ENCODE results near the gene DACT1.

DACT1 gene

DNA sequence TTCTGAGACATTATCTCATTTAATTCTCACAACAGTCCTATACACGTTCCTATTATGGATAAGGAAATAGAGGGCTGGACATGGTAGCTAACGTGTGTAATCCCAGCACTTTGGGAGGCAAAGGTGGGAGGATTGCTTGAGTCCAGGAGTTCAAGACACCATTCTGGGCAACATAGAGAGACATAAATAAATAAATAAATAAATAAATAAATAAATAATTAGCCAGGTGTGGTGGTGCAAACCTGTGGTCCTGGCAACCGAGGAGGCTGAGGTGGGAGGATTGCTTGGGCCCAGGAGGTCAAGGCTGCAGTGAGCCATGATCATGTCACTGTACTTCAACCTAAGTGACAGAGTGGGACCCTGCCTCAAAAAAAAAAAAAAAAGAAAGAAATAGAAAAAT lies 22.6 kb downstream of the DACT1 start:
- FAIRE-seq, result no peak
- no peak for DNase-seq (ENCODE audit: insufficient read length, low spot score)

GRCh38 chr14:58662018-58662417 lies 24.3 kb downstream of the DACT1 start:
- DNase-seq (ENCODE audit: insufficient read length, low spot score), result no peak
- no peak for FAIRE-seq
- TF ChIP-seq POU2F2 (IDR thresholded peaks at IDR 0.05; ENCODE audit: low read depth, low read length) (no peak), PAX5 (IDR thresholded peaks at IDR 0.05; ENCODE audit: insufficient read depth, low read length, severe bottlenecking) (no peak), POLR2AphosphoS5 (IDR thresholded peaks at IDR 0.05; ENCODE audit: low read depth, low read length) (no peak), TAF1 (IDR thresholded peaks at IDR 0.05; ENCODE audit: low read depth, low read length) (no peak), POLR2A (IDR thresholded peaks at IDR 0.05; ENCODE audit: low read depth, low read length) (no peak), SPI1 (IDR thresholded peaks at IDR 0.05; ENCODE audit: low read depth, low read length) (no peak)

More for the DNA sequence above, 22.6 kb downstream of the DACT1 start:
- no peak for TF ChIP-seq PAX5 (IDR thresholded peaks at IDR 0.05; ENCODE audit: insufficient read depth, low read length, severe bottlenecking)
- TF ChIP-seq POLR2AphosphoS5 (IDR thresholded peaks at IDR 0.05; ENCODE audit: low read depth, low read length), result no peak
- no peak for TF ChIP-seq TAF1 (IDR thresholded peaks at IDR 0.05; ENCODE audit: low read depth, low read length)
- TF ChIP-seq SPI1 (IDR thresholded peaks at IDR 0.05; ENCODE audit: low read depth, low read length), result no peak
- no peak for TF ChIP-seq POLR2A (IDR thresholded peaks at IDR 0.05; ENCODE audit: low read depth, low read length)
- no peak for TF ChIP-seq POU2F2 (IDR thresholded peaks at IDR 0.05; ENCODE audit: low read depth, low read length)

- DNase-seq (ENCODE audit: insufficient read length, low spot score) (no peak), FAIRE-seq (no peak)
- TF ChIP-seq TAF1 (IDR thresholded peaks at IDR 0.05; ENCODE audit: low read depth, low read length) (no peak), POU2F2 (IDR thresholded peaks at IDR 0.05; ENCODE audit: low read depth, low read length) (no peak), PAX5 (IDR thresholded peaks at IDR 0.05; ENCODE audit: insufficient read depth, low read length, severe bottlenecking) (no peak), SPI1 (IDR thresholded peaks at IDR 0.05; ENCODE audit: low read depth, low read length) (no peak), POLR2A (IDR thresholded peaks at IDR 0.05; ENCODE audit: low read depth, low read length) (no peak), POLR2AphosphoS5 (IDR thresholded peaks at IDR 0.05; ENCODE audit: low read depth, low read length) (no peak)
Measured at GRCh38 chr14:58662759-58663158, 25.0 kb downstream of the DACT1 start.

- DNase-seq (ENCODE audit: insufficient read length, low spot score) (no peak), FAIRE-seq (no peak)
- no peak for TF ChIP-seq TAF1 (IDR thresholded peaks at IDR 0.05; ENCODE audit: low read depth, low read length)
- TF ChIP-seq PAX5 (IDR thresholded peaks at IDR 0.05; ENCODE audit: insufficient read depth, low read length, severe bottlenecking), result no peak
- no peak for TF ChIP-seq POLR2AphosphoS5 (IDR thresholded peaks at IDR 0.05; ENCODE audit: low read depth, low read length)
- no peak for TF ChIP-seq SPI1 (IDR thresholded peaks at IDR 0.05; ENCODE audit: low read depth, low read length)
- TF ChIP-seq POU2F2 (IDR thresholded peaks at IDR 0.05; ENCODE audit: low read depth, low read length), result no peak
- no peak for TF ChIP-seq POLR2A (IDR thresholded peaks at IDR 0.05; ENCODE audit: low read depth, low read length)
Measured at GRCh38 chr14:58663494-58664111, 25.8 kb downstream of the DACT1 start.

- DNase-seq (ENCODE audit: insufficient read length, low spot score) (no peak), FAIRE-seq (no peak)
- TF ChIP-seq POLR2A (IDR thresholded peaks at IDR 0.05; ENCODE audit: low read depth, low read length) (no peak), TAF1 (IDR thresholded peaks at IDR 0.05; ENCODE audit: low read depth, low read length) (no peak), SPI1 (IDR thresholded peaks at IDR 0.05; ENCODE audit: low read depth, low read length) (no peak), POU2F2 (IDR thresholded peaks at IDR 0.05; ENCODE audit: low read depth, low read length) (no peak), POLR2AphosphoS5 (IDR thresholded peaks at IDR 0.05; ENCODE audit: low read depth, low read length) (no peak), PAX5 (IDR thresholded peaks at IDR 0.05; ENCODE audit: insufficient read depth, low read length, severe bottlenecking) (no peak)
Measured at GRCh38 chr14:58665773-58666500, 28.2 kb downstream of the DACT1 start.

GRCh38 chr14:58666737-58667136 lies 29.0 kb downstream of the DACT1 start:
- DNase-seq (ENCODE audit: insufficient read length, low spot score) (no peak), FAIRE-seq (no peak)

DNA sequence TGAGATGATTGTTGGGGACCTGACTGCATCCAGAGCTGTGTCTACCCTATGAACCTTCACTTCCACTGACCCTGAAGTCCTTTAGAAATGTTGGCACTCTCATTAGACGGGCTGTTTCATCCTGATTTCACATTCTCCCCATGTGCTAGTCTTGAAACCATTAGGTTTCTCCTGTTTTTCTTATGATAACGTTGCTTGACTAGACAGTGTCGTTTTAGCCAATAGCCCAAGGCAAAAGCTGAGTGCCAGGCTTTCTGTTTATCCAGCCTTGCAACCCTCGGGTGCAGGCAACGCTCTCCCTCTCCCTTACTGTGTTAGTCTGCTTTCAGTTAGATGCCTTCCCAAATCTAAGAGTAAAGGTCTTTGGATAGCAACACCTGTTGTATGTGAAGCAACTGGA lies 30.1 kb downstream of the DACT1 start:
- TF ChIP-seq POU2F2 (IDR thresholded peaks at IDR 0.05; ENCODE audit: low read depth, low read length) (no peak), POLR2A (IDR thresholded peaks at IDR 0.05; ENCODE audit: low read depth, low read length) (no peak)
- FAIRE-seq, result no peak
- DNase-seq (ENCODE audit: insufficient read length, low spot score), result no peak

More at GRCh38 chr14:58666737-58667136, 29.0 kb downstream of the DACT1 start:
- TF ChIP-seq PAX5 (IDR thresholded peaks at IDR 0.05; ENCODE audit: insufficient read depth, low read length, severe bottlenecking) (no peak), POU2F2 (IDR thresholded peaks at IDR 0.05; ENCODE audit: low read depth, low read length) (no peak), POLR2AphosphoS5 (IDR thresholded peaks at IDR 0.05; ENCODE audit: low read depth, low read length) (no peak), SPI1 (IDR thresholded peaks at IDR 0.05; ENCODE audit: low read depth, low read length) (no peak), TAF1 (IDR thresholded peaks at IDR 0.05; ENCODE audit: low read depth, low read length) (no peak), POLR2A (IDR thresholded peaks at IDR 0.05; ENCODE audit: low read depth, low read length) (no peak)

DNA sequence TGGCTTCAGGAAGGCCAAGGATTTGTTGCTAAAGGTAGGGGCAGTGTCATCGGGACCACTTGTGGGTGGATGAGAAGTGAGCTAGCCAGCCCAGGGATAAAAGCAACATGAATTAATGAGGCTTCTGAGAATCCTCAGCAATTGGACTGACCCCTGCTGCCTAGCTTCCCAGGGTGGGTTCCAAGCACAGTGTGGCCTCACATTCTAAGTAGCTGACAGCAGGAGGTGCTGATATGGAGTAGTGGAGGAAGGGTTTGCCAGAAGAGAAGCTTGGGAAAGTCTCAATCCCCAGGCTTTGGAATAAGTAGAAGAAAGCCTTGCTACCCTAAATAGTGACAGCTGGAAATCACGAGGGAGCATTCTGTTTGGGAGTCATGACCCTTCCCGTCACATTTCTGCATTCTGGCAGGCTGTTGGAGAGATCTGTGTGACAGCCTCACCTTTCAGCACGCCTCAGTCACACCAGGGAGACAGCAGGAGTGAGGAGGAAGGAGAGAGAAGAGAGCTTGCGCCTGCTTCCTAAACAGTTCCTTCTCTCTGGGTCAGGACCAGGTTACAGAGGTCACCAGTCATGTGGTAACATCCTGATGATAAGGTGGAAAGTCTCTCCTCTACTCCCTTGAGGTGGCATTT lies 31.2 kb downstream of the DACT1 start:
- TF ChIP-seq POU2F2 (IDR thresholded peaks at IDR 0.05; ENCODE audit: low read depth, low read length) (no peak), POLR2AphosphoS5 (IDR thresholded peaks at IDR 0.05; ENCODE audit: low read depth, low read length) (no peak), TAF1 (IDR thresholded peaks at IDR 0.05; ENCODE audit: low read depth, low read length) (no peak), SPI1 (IDR thresholded peaks at IDR 0.05; ENCODE audit: low read depth, low read length) (no peak), POLR2A (IDR thresholded peaks at IDR 0.05; ENCODE audit: low read depth, low read length) (no peak), PAX5 (IDR thresholded peaks at IDR 0.05; ENCODE audit: insufficient read depth, low read length, severe bottlenecking) (no peak)
- FAIRE-seq (no peak), DNase-seq (ENCODE audit: insufficient read length, low spot score) (no peak)

- TF ChIP-seq SPI1 (IDR thresholded peaks at IDR 0.05; ENCODE audit: low read depth, low read length) (no peak), TAF1 (IDR thresholded peaks at IDR 0.05; ENCODE audit: low read depth, low read length) (no peak), POLR2A (IDR thresholded peaks at IDR 0.05; ENCODE audit: low read depth, low read length) (no peak), POU2F2 (IDR thresholded peaks at IDR 0.05; ENCODE audit: low read depth, low read length) (no peak), POLR2AphosphoS5 (IDR thresholded peaks at IDR 0.05; ENCODE audit: low read depth, low read length) (no peak), PAX5 (IDR thresholded peaks at IDR 0.05; ENCODE audit: insufficient read depth, low read length, severe bottlenecking) (no peak)
- no peak for FAIRE-seq
- no peak for DNase-seq (ENCODE audit: insufficient read length, low spot score)
Measured at GRCh38 chr14:58669556-58670200, 31.9 kb downstream of the DACT1 start.
